ENCODE results near the gene FLOT1. TPM values are rescaled to one million over a fixed set of nuclear protein-coding genes. Genes with fewer than 3 reads are reported as not detected.

FLOT1 gene
- total and polyA plus RNA-seq, 2 of the 13 experiments (the other 11 are each of a cell fraction or from before 2014, with no cell fraction given) = 82.3 to 130 TPM

DNA sequence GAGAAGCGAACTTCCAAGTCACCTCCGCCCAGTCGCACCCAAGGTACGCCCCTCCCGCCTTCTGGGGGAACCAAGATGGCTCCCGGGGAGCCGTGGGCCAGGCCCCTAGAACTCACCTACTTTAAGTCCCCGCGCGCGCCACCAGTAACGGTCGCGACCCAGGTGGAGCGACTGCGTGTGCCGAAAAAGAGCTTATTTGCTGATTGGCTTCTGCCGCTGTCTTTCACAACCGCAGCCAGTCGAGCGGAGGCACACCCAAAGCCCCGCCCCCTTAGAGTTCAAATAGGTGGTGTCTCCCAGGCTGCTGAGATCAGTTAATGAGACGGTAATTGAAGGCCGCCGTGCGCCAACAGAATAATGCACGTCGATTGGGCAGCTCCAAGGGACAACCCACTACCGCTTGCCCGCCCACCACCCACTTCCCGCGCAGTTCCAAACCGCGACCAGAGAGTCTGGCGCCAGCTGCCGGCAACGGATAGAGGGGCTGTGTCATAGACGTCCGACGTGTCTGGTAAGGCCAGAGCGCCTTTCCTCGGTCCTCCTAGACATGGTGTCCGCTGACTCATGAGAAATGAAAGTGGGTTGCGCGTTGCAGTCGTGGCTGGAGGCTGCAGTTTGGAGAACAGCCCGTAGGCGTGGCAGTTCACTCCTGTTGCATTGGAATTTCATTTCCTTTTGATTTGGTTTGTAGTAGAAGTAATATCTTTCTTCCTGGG, 25.2 kb downstream of the FLOT1 start, which contains the start of gene MDC1 (continued):
- TF ChIP-seq, protein P1, sequence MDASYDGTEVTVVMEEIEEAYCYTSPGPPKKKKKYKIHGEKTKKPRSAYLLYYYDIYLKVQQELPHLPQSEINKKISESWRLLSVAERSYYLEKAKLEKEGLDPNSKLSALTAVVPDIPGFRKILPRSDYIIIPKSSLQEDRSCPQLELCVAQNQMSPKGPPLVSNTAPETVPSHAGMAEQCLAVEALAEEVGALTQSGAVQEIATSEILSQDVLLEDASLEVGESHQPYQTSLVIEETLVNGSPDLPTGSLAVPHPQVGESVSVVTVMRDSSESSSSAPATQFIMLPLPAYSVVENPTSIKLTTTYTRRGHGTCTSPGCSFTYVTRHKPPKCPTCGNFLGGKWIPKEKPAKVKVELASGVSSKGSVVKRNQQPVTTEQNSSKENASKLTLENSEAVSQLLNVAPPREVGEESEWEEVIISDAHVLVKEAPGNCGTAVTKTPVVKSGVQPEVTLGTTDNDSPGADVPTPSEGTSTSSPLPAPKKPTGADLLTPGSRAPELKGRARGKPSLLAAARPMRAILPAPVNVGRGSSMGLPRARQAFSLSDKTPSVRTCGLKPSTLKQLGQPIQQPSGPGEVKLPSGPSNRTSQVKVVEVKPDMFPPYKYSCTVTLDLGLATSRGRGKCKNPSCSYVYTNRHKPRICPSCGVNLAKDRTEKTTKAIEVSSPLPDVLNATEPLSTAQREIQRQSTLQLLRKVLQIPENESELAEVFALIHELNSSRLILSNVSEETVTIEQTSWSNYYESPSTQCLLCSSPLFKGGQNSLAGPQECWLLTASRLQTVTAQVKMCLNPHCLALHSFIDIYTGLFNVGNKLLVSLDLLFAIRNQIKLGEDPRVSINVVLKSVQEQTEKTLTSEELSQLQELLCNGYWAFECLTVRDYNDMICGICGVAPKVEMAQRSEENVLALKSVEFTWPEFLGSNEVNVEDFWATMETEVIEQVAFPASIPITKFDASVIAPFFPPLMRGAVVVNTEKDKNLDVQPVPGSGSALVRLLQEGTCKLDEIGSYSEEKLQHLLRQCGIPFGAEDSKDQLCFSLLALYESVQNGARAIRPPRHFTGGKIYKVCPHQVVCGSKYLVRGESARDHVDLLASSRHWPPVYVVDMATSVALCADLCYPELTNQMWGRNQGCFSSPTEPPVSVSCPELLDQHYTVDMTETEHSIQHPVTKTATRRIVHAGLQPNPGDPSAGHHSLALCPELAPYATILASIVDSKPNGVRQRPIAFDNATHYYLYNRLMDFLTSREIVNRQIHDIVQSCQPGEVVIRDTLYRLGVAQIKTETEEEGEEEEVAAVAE (CRISPR knock-in tag; IDR thresholded peaks at IDR 0.05; ENCODE audit: borderline replicate concordance) = peak; percentile 89
- peak; percentile 48; the same call in 1 of the 2 replicates for TF ChIP-seq KDM5A (IDR thresholded peaks at IDR 0.05; ENCODE audit: borderline replicate concordance, low read length)
- no peak for TF ChIP-seq MLLT10 (CRISPR knock-in tag; IDR thresholded peaks at IDR 0.05)
- TF ChIP-seq ZNF24 (IDR thresholded peaks at IDR 0.05) = no peak
- peak; percentile 91 for TF ChIP-seq JUN (CRISPR knock-in tag; IDR thresholded peaks at IDR 0.05)
- TF ChIP-seq RARG (CRISPR knock-in tag; IDR thresholded peaks at IDR 0.05; ENCODE audit: low read depth) = peak; percentile 37; the same call in 1 of the 2 replicates
- TF ChIP-seq, protein P2, sequence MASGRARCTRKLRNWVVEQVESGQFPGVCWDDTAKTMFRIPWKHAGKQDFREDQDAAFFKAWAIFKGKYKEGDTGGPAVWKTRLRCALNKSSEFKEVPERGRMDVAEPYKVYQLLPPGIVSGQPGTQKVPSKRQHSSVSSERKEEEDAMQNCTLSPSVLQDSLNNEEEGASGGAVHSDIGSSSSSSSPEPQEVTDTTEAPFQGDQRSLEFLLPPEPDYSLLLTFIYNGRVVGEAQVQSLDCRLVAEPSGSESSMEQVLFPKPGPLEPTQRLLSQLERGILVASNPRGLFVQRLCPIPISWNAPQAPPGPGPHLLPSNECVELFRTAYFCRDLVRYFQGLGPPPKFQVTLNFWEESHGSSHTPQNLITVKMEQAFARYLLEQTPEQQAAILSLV (CRISPR knock-in tag; IDR thresholded peaks at IDR 0.05; ENCODE audit: borderline replicate concordance) = peak; percentile 65
- TF ChIP-seq, protein P3, sequence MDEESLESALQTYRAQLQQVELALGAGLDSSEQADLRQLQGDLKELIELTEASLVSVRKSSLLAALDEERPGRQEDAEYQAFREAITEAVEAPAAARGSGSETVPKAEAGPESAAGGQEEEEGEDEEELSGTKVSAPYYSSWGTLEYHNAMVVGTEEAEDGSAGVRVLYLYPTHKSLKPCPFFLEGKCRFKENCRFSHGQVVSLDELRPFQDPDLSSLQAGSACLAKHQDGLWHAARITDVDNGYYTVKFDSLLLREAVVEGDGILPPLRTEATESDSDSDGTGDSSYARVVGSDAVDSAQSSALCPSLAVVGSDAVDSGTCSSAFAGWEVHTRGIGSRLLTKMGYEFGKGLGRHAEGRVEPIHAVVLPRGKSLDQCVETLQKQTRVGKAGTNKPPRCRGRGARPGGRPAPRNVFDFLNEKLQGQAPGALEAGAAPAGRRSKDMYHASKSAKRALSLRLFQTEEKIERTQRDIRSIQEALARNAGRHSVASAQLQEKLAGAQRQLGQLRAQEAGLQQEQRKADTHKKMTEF (CRISPR knock-in tag; IDR thresholded peaks at IDR 0.05) = peak; percentile 98
- no peak for TF ChIP-seq SRSF9 (IDR thresholded peaks at IDR 0.05; ENCODE audit: borderline replicate concordance, insufficient read depth, low read depth, low read length, poor library complexity, severe bottlenecking)
- peak; percentile 78; the same call in 1 of the 2 replicates for TF ChIP-seq KLF6 (CRISPR knock-in tag; IDR thresholded peaks at IDR 0.05)
- TF ChIP-seq SP4 (CRISPR knock-in tag; IDR thresholded peaks at IDR 0.05) = peak; percentile 99
- no peak for TF ChIP-seq AGO2 (optimal IDR thresholded peaks at IDR 0.05; ENCODE audit: low read depth, low read length)
- no peak for TF ChIP-seq ZNF446 (CRISPR knock-in tag; IDR thresholded peaks at IDR 0.05)
- TF ChIP-seq, protein P4, sequence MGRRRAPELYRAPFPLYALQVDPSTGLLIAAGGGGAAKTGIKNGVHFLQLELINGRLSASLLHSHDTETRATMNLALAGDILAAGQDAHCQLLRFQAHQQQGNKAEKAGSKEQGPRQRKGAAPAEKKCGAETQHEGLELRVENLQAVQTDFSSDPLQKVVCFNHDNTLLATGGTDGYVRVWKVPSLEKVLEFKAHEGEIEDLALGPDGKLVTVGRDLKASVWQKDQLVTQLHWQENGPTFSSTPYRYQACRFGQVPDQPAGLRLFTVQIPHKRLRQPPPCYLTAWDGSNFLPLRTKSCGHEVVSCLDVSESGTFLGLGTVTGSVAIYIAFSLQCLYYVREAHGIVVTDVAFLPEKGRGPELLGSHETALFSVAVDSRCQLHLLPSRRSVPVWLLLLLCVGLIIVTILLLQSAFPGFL (CRISPR knock-in tag; IDR thresholded peaks at IDR 0.05) = no peak; the same call in 1 of the 2 replicates
- TF ChIP-seq KLF12 (CRISPR knock-in tag; IDR thresholded peaks at IDR 0.05; ENCODE audit: borderline replicate concordance) = peak; percentile 89; the same call in 1 of the 2 replicates
- no peak for TF ChIP-seq NCOA1 (CRISPR knock-in tag; IDR thresholded peaks at IDR 0.05)
- TF ChIP-seq ZNF781 (CRISPR knock-in tag; IDR thresholded peaks at IDR 0.05; ENCODE audit: borderline replicate concordance, not compliant biosample characterization) = no peak
- TF ChIP-seq, protein P5, sequence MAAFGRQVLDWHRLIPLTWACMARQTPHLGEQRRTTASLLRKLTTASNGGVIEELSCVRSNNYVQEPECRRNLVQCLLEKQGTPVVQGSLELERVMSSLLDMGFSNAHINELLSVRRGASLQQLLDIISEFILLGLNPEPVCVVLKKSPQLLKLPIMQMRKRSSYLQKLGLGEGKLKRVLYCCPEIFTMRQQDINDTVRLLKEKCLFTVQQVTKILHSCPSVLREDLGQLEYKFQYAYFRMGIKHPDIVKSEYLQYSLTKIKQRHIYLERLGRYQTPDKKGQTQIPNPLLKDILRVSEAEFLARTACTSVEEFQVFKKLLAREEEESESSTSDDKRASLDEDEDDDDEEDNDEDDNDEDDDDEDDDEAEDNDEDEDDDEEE (CRISPR knock-in tag; IDR thresholded peaks at IDR 0.05) = 0 out of 2 replicates have a peak, but pooled peaks have one; percentile 25
- TF ChIP-seq, protein P6, sequence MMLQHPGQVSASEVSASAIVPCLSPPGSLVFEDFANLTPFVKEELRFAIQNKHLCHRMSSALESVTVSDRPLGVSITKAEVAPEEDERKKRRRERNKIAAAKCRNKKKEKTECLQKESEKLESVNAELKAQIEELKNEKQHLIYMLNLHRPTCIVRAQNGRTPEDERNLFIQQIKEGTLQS (CRISPR knock-in tag; IDR thresholded peaks at IDR 0.05) = peak; percentile 68; the same call in 1 of the 2 replicates
